ENCODE measurements around the gene LRBA.
A peak's percentile ranks its signal among the peaks of the same experiment; 100 is the strongest.
"Not testable (repeated sequence)": the region's sequence is repeated elsewhere in the genome, so short reads cannot be mapped to it uniquely, and the experiment has no call there.

LRBA gene

DNA sequence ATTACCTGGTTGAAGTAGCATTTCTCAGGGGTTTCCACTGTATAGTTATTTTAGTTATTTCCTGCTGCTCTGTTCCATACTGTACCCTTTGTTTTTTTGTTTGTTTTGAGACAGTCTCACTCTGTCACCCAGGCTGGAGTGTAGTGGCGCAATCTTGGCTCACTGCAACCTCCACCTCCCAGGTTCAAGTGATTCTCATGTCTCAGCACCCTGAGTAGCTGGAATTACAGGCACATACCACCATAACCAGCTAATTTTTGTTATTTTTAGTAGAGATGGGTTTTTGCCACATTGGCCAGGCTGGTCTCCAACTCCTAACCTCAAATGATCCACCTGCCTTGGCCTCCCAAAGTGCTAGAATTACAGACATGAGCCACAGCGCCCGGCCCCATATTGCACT, 457.3 kb downstream of the LRBA start:
- not testable (repeated sequence) for H3K27ac ChIP-seq (ENCODE audit: insufficient read depth in 1 of 2, low read depth in 1 of 2, low read length in 2 of 2, poor library complexity in 1 of 2, severe bottlenecking in 2 of 2); DNase-seq; H3K27me3 ChIP-seq (replicated peaks in 2 of 5; ENCODE audit: control insufficient read depth in 4 of 5, insufficient read depth in 5 of 5, low read length in 4 of 5); H3K4me3 ChIP-seq (ENCODE audit: control insufficient read depth in 1 of 7, extremely low read depth in 1 of 7, insufficient read depth in 4 of 7, low read depth in 2 of 7, low read length in 6 of 7); H3K4me1 ChIP-seq (ENCODE audit: control extremely low read depth in 1 of 4, control insufficient read depth in 4 of 4, insufficient read depth in 4 of 4, low read length in 3 of 4)
- ChIA-PET CTCF (interaction anchor here (0.5 to 2.0 kb wide), 3 partner anchors 9 to 16 kb away, joined by 3 to 4 read pairs (median 3); no protein-coding TSS in a partner anchor), POLR2A (interaction anchor here (0.7 kb wide), 1 partner anchor 264 kb away, joined by 6 read pairs; no protein-coding TSS in a partner anchor)
- H3K9me3 ChIP-seq (ENCODE audit: control extremely low read depth in 1 of 5, control insufficient read depth in 4 of 5, insufficient read depth in 2 of 5, low read depth in 1 of 5, low read length in 4 of 5), result peaks cover 0 to 10% (median 7%) of the 10 kb centered on the region in 5 experiments
- no CpG with 5 or more reads among the region's 3 CpGs for WGBS (ENCODE audit: insufficient coverage)
- H3K36me3 ChIP-seq (ENCODE audit: control insufficient read depth in 4 of 4, insufficient read depth in 4 of 4, low read length in 3 of 4), result peaks cover 0 to 20% (median 10%) of the 10 kb centered on the region in 4 experiments

DNA sequence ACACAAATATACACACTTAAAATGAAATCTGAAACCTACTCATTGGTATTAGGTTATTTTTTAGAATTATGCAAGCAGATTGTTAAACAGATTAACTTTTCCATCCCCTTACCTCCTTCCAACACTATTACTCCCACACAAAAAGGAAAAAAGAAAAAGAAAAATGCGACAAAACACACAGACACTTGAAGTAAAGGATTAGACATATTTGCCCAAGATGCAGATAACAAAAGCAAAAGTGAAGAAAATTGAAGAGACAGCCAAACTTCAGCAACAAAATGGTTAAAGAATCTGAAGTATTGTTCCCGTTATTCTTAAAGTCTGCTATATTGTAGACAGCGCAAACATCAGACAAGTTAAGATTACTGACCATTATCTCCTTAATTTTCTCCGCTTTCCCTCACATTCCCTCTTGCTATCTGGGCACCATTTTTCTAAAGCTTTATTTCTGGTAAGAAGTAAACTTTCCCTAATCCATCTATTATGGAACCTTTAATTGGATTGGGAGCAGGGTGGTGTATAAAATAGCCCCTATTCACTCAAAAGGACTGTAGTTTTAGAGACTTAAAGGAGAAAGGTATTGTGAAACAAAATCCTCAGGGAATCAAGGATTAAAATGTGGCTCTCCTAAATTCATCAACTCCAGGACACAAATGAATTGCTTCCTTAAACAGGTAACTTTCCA, 467.8 kb downstream of the LRBA start:
- Histone ChIP-seq H3K4me1 (ENCODE audit: control extremely low read depth in 1 of 4, control insufficient read depth in 4 of 4, insufficient read depth in 4 of 4, low read length in 3 of 4) (no peaks in the 10 kb centered on the region), H3K4me3 (ENCODE audit: control insufficient read depth in 1 of 7, extremely low read depth in 1 of 7, insufficient read depth in 4 of 7, low read depth in 2 of 7, low read length in 6 of 7) (no peak overlapping the region), H3K36me3 (ENCODE audit: control insufficient read depth in 4 of 4, insufficient read depth in 4 of 4, low read length in 3 of 4) (peaks cover 0 to 4% (median 1%) of the 10 kb centered on the region in 4 experiments), H3K9me3 (ENCODE audit: control extremely low read depth in 1 of 5, control insufficient read depth in 4 of 5, insufficient read depth in 2 of 5, low read depth in 1 of 5, low read length in 4 of 5) (no peaks in the 10 kb centered on the region), H3K27ac (ENCODE audit: insufficient read depth in 1 of 2, low read depth in 1 of 2, low read length in 2 of 2, poor library complexity in 1 of 2, severe bottlenecking in 2 of 2) (no peak overlapping the region), H3K27me3 (replicated peaks in 2 of 5; ENCODE audit: control insufficient read depth in 4 of 5, insufficient read depth in 5 of 5, low read length in 4 of 5) (no peaks in the 10 kb centered on the region)
- POLR2A ChIA-PET, result no interaction called here
- WGBS (ENCODE audit: insufficient coverage), result 98% methylated on average over 4 of the region's 4 CpGs
- CTCF ChIA-PET, result no interaction called here
- DNase-seq, result no peak

DNA sequence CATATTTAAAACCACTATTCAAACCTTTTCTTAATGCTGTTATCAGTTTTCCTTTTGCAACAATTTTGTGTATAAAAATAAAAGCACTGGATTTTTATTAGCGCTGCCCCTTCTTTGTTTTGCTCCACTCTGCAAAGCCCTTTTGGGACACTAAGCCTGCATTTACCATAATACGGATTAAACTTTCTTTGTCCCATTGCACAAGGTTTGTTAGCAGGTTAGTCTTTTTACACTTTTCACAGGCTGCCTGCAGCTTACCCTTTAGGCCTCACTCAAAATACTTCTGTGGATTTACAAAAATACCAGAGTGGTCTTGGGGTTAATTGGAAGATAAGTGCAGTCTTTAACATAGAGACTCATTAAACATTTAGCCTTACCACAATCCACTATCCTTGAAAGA, 468.8 kb downstream of the LRBA start:
- DNase-seq, result no peak
- H3K4me1 ChIP-seq (ENCODE audit: control extremely low read depth in 1 of 4, control insufficient read depth in 4 of 4, insufficient read depth in 4 of 4, low read length in 3 of 4), result no peaks in the 10 kb centered on the region
- no CpG with 5 or more reads among the region's 2 CpGs for WGBS (ENCODE audit: insufficient coverage)
- peaks cover 0 to 2% (median 0%) of the 10 kb centered on the region in 4 experiments for H3K36me3 ChIP-seq (ENCODE audit: control insufficient read depth in 4 of 4, insufficient read depth in 4 of 4, low read length in 3 of 4)
- H3K27ac ChIP-seq (ENCODE audit: insufficient read depth in 1 of 2, low read depth in 1 of 2, low read length in 2 of 2, poor library complexity in 1 of 2, severe bottlenecking in 2 of 2), result no peak overlapping the region
- no peak overlapping the region for H3K4me3 ChIP-seq (ENCODE audit: control insufficient read depth in 1 of 7, extremely low read depth in 1 of 7, insufficient read depth in 4 of 7, low read depth in 2 of 7, low read length in 6 of 7)
- no peaks in the 10 kb centered on the region for H3K9me3 ChIP-seq (ENCODE audit: control extremely low read depth in 1 of 5, control insufficient read depth in 4 of 5, insufficient read depth in 2 of 5, low read depth in 1 of 5, low read length in 4 of 5)
- ChIA-PET POLR2A (no interaction called here), CTCF (interaction anchor here (1.1 kb wide), 1 partner anchor 12 kb away, joined by 4 read pairs; no protein-coding TSS in a partner anchor)
- no peaks in the 10 kb centered on the region for H3K27me3 ChIP-seq (replicated peaks in 2 of 5; ENCODE audit: control insufficient read depth in 4 of 5, insufficient read depth in 5 of 5, low read length in 4 of 5)

DNA sequence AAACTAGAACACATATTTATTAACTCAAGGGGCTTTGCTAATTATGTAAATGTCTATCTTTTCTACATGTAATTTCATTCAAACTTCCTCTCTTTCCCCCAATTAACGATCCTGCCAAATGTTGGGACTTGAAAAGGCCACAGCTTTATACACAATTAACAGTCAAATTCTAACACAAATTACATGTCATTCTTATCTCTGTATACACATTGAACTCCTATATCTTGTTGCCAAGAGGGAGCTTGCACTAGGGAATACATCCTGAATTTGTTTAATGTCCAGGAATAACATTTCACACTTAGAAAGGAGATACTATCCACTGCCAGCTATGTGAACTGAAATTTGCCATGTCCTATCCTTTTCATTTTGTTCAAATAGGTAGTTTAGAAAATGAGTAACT, 472.0 kb downstream of the LRBA start:
- no peak overlapping the region for H3K4me3 ChIP-seq (ENCODE audit: control insufficient read depth in 1 of 7, extremely low read depth in 1 of 7, insufficient read depth in 4 of 7, low read depth in 2 of 7, low read length in 6 of 7)
- H3K4me1 ChIP-seq (ENCODE audit: control extremely low read depth in 1 of 4, control insufficient read depth in 4 of 4, insufficient read depth in 4 of 4, low read length in 3 of 4), result no peaks in the 10 kb centered on the region
- H3K27me3 ChIP-seq (replicated peaks in 2 of 5; ENCODE audit: control insufficient read depth in 4 of 5, insufficient read depth in 5 of 5, low read length in 4 of 5), result no peaks in the 10 kb centered on the region
- 30% methylated on average over 1 of the region's 1 CpG for WGBS (ENCODE audit: insufficient coverage)
- peak in 1 of 3 donors; percentile 7 for DNase-seq
- ChIA-PET POLR2A (no interaction called here), CTCF (interaction anchor here (1.8 kb wide), 1 partner anchor 10 kb away, joined by 4 read pairs; no protein-coding TSS in a partner anchor)
- peak overlapping the region in 1 of 2 experiments; percentile 37 for H3K27ac ChIP-seq (ENCODE audit: insufficient read depth in 1 of 2, low read depth in 1 of 2, low read length in 2 of 2, poor library complexity in 1 of 2, severe bottlenecking in 2 of 2)
- peaks cover 0 to 3% (median 0%) of the 10 kb centered on the region in 5 experiments for H3K9me3 ChIP-seq (ENCODE audit: control extremely low read depth in 1 of 5, control insufficient read depth in 4 of 5, insufficient read depth in 2 of 5, low read depth in 1 of 5, low read length in 4 of 5)
- peaks cover 0 to 4% (median 0%) of the 10 kb centered on the region in 4 experiments for H3K36me3 ChIP-seq (ENCODE audit: control insufficient read depth in 4 of 4, insufficient read depth in 4 of 4, low read length in 3 of 4)

DNA sequence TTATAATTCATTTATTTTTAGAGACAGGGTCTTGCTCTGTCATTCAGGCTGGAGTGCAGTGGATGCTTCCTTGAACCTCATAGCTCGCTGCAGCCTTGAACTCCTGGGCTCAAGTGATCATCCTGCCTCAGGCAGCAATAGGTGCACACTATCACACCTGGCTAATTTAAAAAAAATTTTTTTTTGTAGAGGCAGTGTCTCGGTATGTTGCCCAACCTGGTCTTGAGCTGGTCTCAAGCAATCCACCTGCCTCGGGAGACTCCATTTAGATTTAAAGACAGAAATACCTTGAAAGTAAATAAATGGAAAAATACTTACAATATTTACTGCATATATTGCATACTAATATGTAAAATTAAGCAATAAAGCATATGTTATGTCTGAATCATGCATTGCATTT, 473.4 kb downstream of the LRBA start:
- ChIA-PET POLR2A (no interaction called here), CTCF (interaction anchor here (0.7 to 1.2 kb wide), 2 partner anchors 14 to 16 kb away, joined by 3 to 4 read pairs; no protein-coding TSS in a partner anchor)
- no peak for DNase-seq
- H3K27ac ChIP-seq (ENCODE audit: insufficient read depth in 1 of 2, low read depth in 1 of 2, low read length in 2 of 2, poor library complexity in 1 of 2, severe bottlenecking in 2 of 2), result peak overlapping the region in 1 of 2 experiments; percentile 37
- no peak overlapping the region for H3K4me3 ChIP-seq (ENCODE audit: control insufficient read depth in 1 of 7, extremely low read depth in 1 of 7, insufficient read depth in 4 of 7, low read depth in 2 of 7, low read length in 6 of 7)
- H3K27me3 ChIP-seq (replicated peaks in 2 of 5; ENCODE audit: control insufficient read depth in 4 of 5, insufficient read depth in 5 of 5, low read length in 4 of 5), result no peaks in the 10 kb centered on the region
- H3K9me3 ChIP-seq (ENCODE audit: control extremely low read depth in 1 of 5, control insufficient read depth in 4 of 5, insufficient read depth in 2 of 5, low read depth in 1 of 5, low read length in 4 of 5), result peaks cover 0 to 3% (median 0%) of the 10 kb centered on the region in 5 experiments
- no peaks in the 10 kb centered on the region for H3K4me1 ChIP-seq (ENCODE audit: control extremely low read depth in 1 of 4, control insufficient read depth in 4 of 4, insufficient read depth in 4 of 4, low read length in 3 of 4)
- H3K36me3 ChIP-seq (ENCODE audit: control insufficient read depth in 4 of 4, insufficient read depth in 4 of 4, low read length in 3 of 4), result peaks cover 0 to 4% (median 0%) of the 10 kb centered on the region in 4 experiments
- WGBS (ENCODE audit: insufficient coverage), result 100% methylated on average over 1 of the region's 3 CpGs

DNA sequence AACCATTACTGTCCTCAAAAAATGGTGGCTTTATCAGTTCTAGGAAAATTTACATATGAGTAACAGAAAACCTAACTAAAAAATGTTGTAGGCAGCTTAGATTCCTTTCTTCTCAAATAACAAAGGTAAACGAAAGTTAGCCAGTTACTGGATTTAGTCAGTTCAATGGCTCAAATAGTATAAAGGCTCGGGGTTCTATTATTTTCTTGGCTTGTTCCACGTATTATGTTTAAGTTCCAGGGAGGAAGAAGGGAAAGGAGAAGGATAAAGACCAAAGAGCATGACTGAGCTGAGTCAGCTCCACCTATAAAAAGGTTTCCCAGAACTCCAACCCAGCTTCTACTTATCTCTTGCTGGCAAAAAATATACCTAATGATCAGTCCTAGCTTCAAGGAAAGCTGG, 474.1 kb downstream of the LRBA start:
- Histone ChIP-seq H3K9me3 (ENCODE audit: control extremely low read depth in 1 of 5, control insufficient read depth in 4 of 5, insufficient read depth in 2 of 5, low read depth in 1 of 5, low read length in 4 of 5) (peaks cover 0 to 3% (median 0%) of the 10 kb centered on the region in 5 experiments), H3K4me3 (ENCODE audit: control insufficient read depth in 1 of 7, extremely low read depth in 1 of 7, insufficient read depth in 4 of 7, low read depth in 2 of 7, low read length in 6 of 7) (no peak overlapping the region), H3K36me3 (ENCODE audit: control insufficient read depth in 4 of 4, insufficient read depth in 4 of 4, low read length in 3 of 4) (peaks cover 0 to 4% (median 0%) of the 10 kb centered on the region in 4 experiments), H3K27me3 (replicated peaks in 2 of 5; ENCODE audit: control insufficient read depth in 4 of 5, insufficient read depth in 5 of 5, low read length in 4 of 5) (no peaks in the 10 kb centered on the region), H3K27ac (ENCODE audit: insufficient read depth in 1 of 2, low read depth in 1 of 2, low read length in 2 of 2, poor library complexity in 1 of 2, severe bottlenecking in 2 of 2) (peak overlapping the region in 1 of 2 experiments; percentile 56), H3K4me1 (ENCODE audit: control extremely low read depth in 1 of 4, control insufficient read depth in 4 of 4, insufficient read depth in 4 of 4, low read length in 3 of 4) (no peaks in the 10 kb centered on the region)
- CTCF ChIA-PET, result no interaction called here
- WGBS (ENCODE audit: insufficient coverage), result 100% methylated on average over 1 of the region's 3 CpGs
- DNase-seq, result no peak
- POLR2A ChIA-PET, result no interaction called here

DNA sequence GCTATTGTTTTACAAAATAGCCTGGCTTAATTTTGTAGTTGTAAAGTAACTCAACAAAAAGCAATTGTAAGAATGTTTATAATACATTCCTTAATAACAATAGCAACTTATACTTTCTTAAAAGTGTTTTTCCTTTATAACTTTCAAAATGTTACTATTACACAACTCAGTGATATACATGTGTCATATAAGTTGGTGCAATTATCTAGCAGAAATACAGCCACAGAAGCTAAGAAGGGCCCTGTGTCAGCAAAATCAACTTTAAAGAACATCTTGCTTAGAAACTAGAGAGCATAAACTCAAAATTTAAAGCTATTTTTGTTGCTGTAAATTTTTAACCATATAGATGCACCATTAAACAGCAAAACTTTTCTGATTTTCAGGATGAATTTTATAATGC, 474.5 kb downstream of the LRBA start:
- CTCF ChIA-PET, result no interaction called here
- no peak for DNase-seq
- Histone ChIP-seq H3K27me3 (replicated peaks in 2 of 5; ENCODE audit: control insufficient read depth in 4 of 5, insufficient read depth in 5 of 5, low read length in 4 of 5) (no peaks in the 10 kb centered on the region), H3K27ac (ENCODE audit: insufficient read depth in 1 of 2, low read depth in 1 of 2, low read length in 2 of 2, poor library complexity in 1 of 2, severe bottlenecking in 2 of 2) (peak overlapping the region in 1 of 2 experiments; percentile 56), H3K36me3 (ENCODE audit: control insufficient read depth in 4 of 4, insufficient read depth in 4 of 4, low read length in 3 of 4) (peaks cover 0 to 4% (median 0%) of the 10 kb centered on the region in 4 experiments), H3K4me1 (ENCODE audit: control extremely low read depth in 1 of 4, control insufficient read depth in 4 of 4, insufficient read depth in 4 of 4, low read length in 3 of 4) (no peaks in the 10 kb centered on the region), H3K4me3 (ENCODE audit: control insufficient read depth in 1 of 7, extremely low read depth in 1 of 7, insufficient read depth in 4 of 7, low read depth in 2 of 7, low read length in 6 of 7) (no peak overlapping the region), H3K9me3 (ENCODE audit: control extremely low read depth in 1 of 5, control insufficient read depth in 4 of 5, insufficient read depth in 2 of 5, low read depth in 1 of 5, low read length in 4 of 5) (peaks cover 0 to 3% (median 0%) of the 10 kb centered on the region in 5 experiments)
- POLR2A ChIA-PET, result no interaction called here

Data from common myeloid progenitor, CD34-positive (primary cell).